WTC11 (cell line): Measurements from ENCODE around the gene KIF26A. TPM values are rescaled to one million over a fixed set of nuclear protein-coding genes. Genes with fewer than 3 reads are reported as not detected.

Experiments
- ATAC-seq: fragments of 200-7000 bp; cut with Tn5 transposase; 2 replicates; pipeline ENCODE4 v1.10.0; 2021; ENCODE audit warnings: mild to moderate bottlenecking, moderate library complexity
- CTCF ChIA-PET: fragments of 300-600 bp; sonication (Branson Sonifier 250); formaldehyde crosslinking; loops from one replicate; lab custom pipeline; 2021; ENCODE audit warnings: antibody characterized with exemption; lab: Charles Lee
- POLR2A ChIA-PET: fragments of 350-600 bp; sonication (Branson Sonifier 250); formaldehyde crosslinking; loops from one replicate; lab custom pipeline; 2021; ENCODE audit warnings: antibody characterized with exemption; lab: Charles Lee
- DNase-seq: peaks from one replicate; pipeline ENCODE4 v3.0.0; 2021; ENCODE audit warnings: low spot score
- H3K27ac Mint-ChIP-seq: 2 replicates; pipeline ENCODE4 v1.8.0; 2021; ENCODE audit warnings: mixed read lengths
- H3K27me3 Mint-ChIP-seq: 2 replicates; pipeline ENCODE4 v1.8.0; 2021; ENCODE audit warnings: low read depth, mild to moderate bottlenecking, moderate library complexity, mixed read lengths
- H3K36me3 Mint-ChIP-seq: 2 replicates; pipeline ENCODE4 v1.8.0; 2021; ENCODE audit warnings: mixed read lengths
- H3K4me1 Mint-ChIP-seq: 2 replicates; pipeline ENCODE4 v1.8.0; 2022; ENCODE audit warnings: mixed read lengths
- H3K4me3 Mint-ChIP-seq: 2 replicates; pipeline ENCODE4 v1.8.0; 2021; ENCODE audit warnings: mild to moderate bottlenecking, moderate library complexity, mixed read lengths
- H3K9me3 Mint-ChIP-seq: 2 replicates; pipeline ENCODE4 v1.8.0; 2021; ENCODE audit warnings: mixed read lengths
- AFF4 ChIP-seq: sonication (generic); formaldehyde crosslinking; IDR thresholded peaks from 2 replicates; pipeline ENCODE4 v1.8.1; 2023; ENCODE audit warnings: mild to moderate bottlenecking, missing genetic modification reagents, borderline replicate concordance
- ATF1 ChIP-seq: sonication (generic); formaldehyde crosslinking; IDR thresholded peaks from 2 replicates; pipeline ENCODE4 v1.8.1; 2023; ENCODE audit warnings: mild to moderate bottlenecking, moderate library complexity, missing genetic modification reagents
- EMX1 ChIP-seq: fragments of 250-450 bp; sonication (Bioruptor Pico); IDR thresholded peaks from 2 replicates; pipeline ENCODE4 v1.8.0; 2021; ENCODE audit warnings: mild to moderate bottlenecking
- ETV6 ChIP-seq: sonication (generic); formaldehyde crosslinking; IDR thresholded peaks from 2 replicates; pipeline ENCODE4 v1.8.1; 2022; ENCODE audit warnings: mild to moderate bottlenecking, missing genetic modification reagents
- FOXJ3 ChIP-seq: sonication (generic); formaldehyde crosslinking; IDR thresholded peaks from 2 replicates; pipeline ENCODE4 v1.9.0; 2021; ENCODE audit warnings: missing genetic modification reagents, mild to moderate bottlenecking, borderline replicate concordance
- FOXP1 ChIP-seq: sonication (generic); formaldehyde crosslinking; IDR thresholded peaks from 2 replicates; pipeline ENCODE4 v1.8.0; 2022; ENCODE audit warnings: missing genetic modification reagents, mild to moderate bottlenecking, moderate library complexity, borderline replicate concordance
- HMGA2 ChIP-seq: fragments of 250-450 bp; sonication (Bioruptor Pico); IDR thresholded peaks from 2 replicates; pipeline ENCODE4 v1.4.0; 2021; ENCODE audit warnings: mild to moderate bottlenecking, moderate library complexity
- JAZF1 ChIP-seq: fragments of 250-450 bp; sonication (Bioruptor Pico); IDR thresholded peaks from 2 replicates; pipeline ENCODE4 v1.9.0; 2021; ENCODE audit warnings: moderate library complexity, mild to moderate bottlenecking, inconsistent platforms
- KAT7 ChIP-seq: sonication (generic); formaldehyde crosslinking; IDR thresholded peaks from 2 replicates; pipeline ENCODE4 v1.8.1; 2023; ENCODE audit warnings: missing genetic modification reagents, mild to moderate bottlenecking, borderline replicate concordance
- MYBL2 ChIP-seq: sonication (generic); formaldehyde crosslinking; IDR thresholded peaks from 2 replicates; pipeline ENCODE4 v1.8.1; 2023; ENCODE audit warnings: mild to moderate bottlenecking, moderate library complexity, missing genetic modification reagents
- NR3C1 ChIP-seq: sonication (generic); formaldehyde crosslinking; conservative IDR thresholded peaks from 2 replicates; pipeline ENCODE4 v1.8.1; 2023; ENCODE audit warnings: low read depth, mild to moderate bottlenecking, missing genetic modification reagents
- OVOL2 ChIP-seq: fragments of 250-450 bp; sonication (Bioruptor Pico); IDR thresholded peaks from 2 replicates; pipeline ENCODE4 v1.9.0; 2021; ENCODE audit warnings: mild to moderate bottlenecking, borderline replicate concordance
- PRDM15 ChIP-seq: sonication (generic); formaldehyde crosslinking; IDR thresholded peaks from 2 replicates; pipeline ENCODE4 v1.8.0; 2022; ENCODE audit warnings: missing genetic modification reagents
- RELA ChIP-seq: sonication (generic); formaldehyde crosslinking; IDR thresholded peaks from 2 replicates; pipeline ENCODE4 v1.8.1; 2022; ENCODE audit warnings: missing genetic modification reagents, mild to moderate bottlenecking, borderline replicate concordance
- TEAD1 ChIP-seq: sonication (generic); formaldehyde crosslinking; IDR thresholded peaks from 2 replicates; pipeline ENCODE4 v1.8.0; 2022; ENCODE audit warnings: mild to moderate bottlenecking, missing genetic modification reagents
- TP53 ChIP-seq: sonication (generic); formaldehyde crosslinking; IDR thresholded peaks from 2 replicates; pipeline ENCODE4 v1.8.1; 2023; ENCODE audit warnings: mild to moderate bottlenecking, missing genetic modification reagents
- ZNF121 ChIP-seq: sonication (generic); formaldehyde crosslinking; IDR thresholded peaks from 2 replicates; pipeline ENCODE4 v1.8.0; 2023; ENCODE audit warnings: missing genetic modification reagents
- ZNF219 ChIP-seq: sonication (generic); formaldehyde crosslinking; IDR thresholded peaks from 2 replicates; pipeline ENCODE4 v1.8.0; 2023; ENCODE audit warnings: missing genetic modification reagents, mild to moderate bottlenecking, borderline replicate concordance
- ZNF263 ChIP-seq: sonication (generic); formaldehyde crosslinking; IDR thresholded peaks from 2 replicates; pipeline ENCODE4 v1.8.1; 2022; ENCODE audit warnings: low read depth, mild to moderate bottlenecking, moderate library complexity, missing genetic modification reagents
- ZSCAN18 ChIP-seq: fragments of 250-450 bp; sonication (Bioruptor Pico); IDR thresholded peaks from 2 replicates; pipeline ENCODE4 v2.1.2; 2022; ENCODE audit warnings: mild to moderate bottlenecking, moderate library complexity
- total RNA-seq: library from RNA; stranded (reverse); gene quantifications from 3 replicates; pipeline ENCODE4 v1.2.3, GENCODE V29; 2021
- TF ChIP-seq, protein P1 (sequence below): fragments of 250-450 bp; sonication (Bioruptor Pico); IDR thresholded peaks from 2 replicates; pipeline ENCODE4 v1.9.0; 2021; ENCODE audit warnings: moderate library complexity, mild to moderate bottlenecking, inconsistent platforms, borderline replicate concordance
- TF ChIP-seq, protein P2 (sequence below): sonication (generic); formaldehyde crosslinking; conservative IDR thresholded peaks from 2 replicates; pipeline ENCODE4 v1.8.1; 2022; ENCODE audit warnings: mild to moderate bottlenecking, missing genetic modification reagents

The KIF26A gene
- total RNA-seq, 1 experiment from 2014 or later = 53.4 TPM

DNA sequence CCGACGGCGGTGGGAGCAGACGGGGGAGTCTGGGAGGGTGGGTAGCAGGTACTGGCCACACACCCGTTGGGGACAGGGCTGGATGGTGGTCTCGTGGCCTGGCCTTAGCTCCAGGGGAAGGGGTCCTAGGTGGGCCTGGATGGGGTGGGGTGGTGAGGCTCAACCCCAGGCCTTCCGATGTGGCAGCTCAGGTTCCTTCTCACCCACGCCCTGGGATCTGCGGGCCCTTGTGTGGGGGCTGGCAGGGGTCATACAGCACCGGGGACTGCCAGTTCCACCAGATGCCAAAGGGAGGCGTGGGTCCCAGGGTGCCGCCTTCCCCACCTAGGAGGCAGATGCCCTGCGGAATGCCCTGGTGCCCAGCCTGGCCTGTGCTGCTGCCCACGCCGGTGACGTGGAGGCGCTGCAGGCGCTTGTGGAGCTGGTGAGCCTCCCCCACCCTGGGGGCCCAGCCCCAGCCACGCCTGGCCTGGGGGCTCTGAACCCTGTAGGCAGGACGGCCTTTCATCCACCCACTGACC lies 31.9 kb upstream of the KIF26A start:
- Mint-ChIP-seq H3K27ac (no peak overlapping the region), H3K4me1 (peaks cover 2% of the 10 kb centered on the region; the same call in 1 of the 2 replicates), H3K27me3 (no peaks in the 10 kb centered on the region), H3K36me3 (no peaks in the 10 kb centered on the region), H3K9me3 (no peaks in the 10 kb centered on the region), H3K4me3 (no peak overlapping the region)
- DNase-seq = peak; percentile 7
- POLR2A ChIA-PET = no interaction called here
- TF ChIP-seq AFF4 (CRISPR knock-in tag) = no peak
- TF ChIP-seq PRDM15 (CRISPR knock-in tag) = no peak
- CTCF ChIA-PET = interaction anchor here (2.2 to 6.5 kb wide), 2 partner anchors 9 to 13 kb away, joined by 7 to 44 read pairs; no protein-coding TSS in a partner anchor
- ATAC-seq = no peak

DNA sequence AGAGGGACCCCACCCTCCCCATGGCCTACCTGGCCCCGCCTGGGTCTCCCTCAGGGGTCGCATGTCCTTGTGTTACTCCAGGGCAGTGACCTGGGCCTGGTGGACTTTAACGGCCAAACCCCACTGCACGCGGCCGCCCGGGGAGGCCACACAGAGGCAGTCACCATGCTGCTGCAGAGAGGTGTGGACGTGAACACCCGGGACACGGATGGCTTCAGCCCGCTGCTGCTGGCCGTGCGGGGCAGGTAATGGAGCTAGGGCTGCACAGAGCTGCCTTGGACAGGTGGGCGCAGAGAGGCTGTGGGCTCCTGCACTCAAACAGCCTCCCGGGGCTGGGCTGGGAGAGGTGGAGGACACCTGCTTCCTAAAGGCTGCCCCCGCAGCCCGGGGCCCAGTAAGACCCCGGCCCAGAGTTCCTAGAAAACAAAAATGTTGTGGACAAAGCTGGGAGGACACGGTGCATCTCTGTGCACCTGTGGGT lies 31.2 kb upstream of the KIF26A start:
- Mint-ChIP-seq H3K27ac (no peak overlapping the region), H3K27me3 (no peaks in the 10 kb centered on the region), H3K9me3 (no peaks in the 10 kb centered on the region), H3K36me3 (no peaks in the 10 kb centered on the region), H3K4me1 (peaks cover 2% of the 10 kb centered on the region; the same call in 1 of the 2 replicates), H3K4me3 (no peak overlapping the region)
- DNase-seq = peak; percentile 10
- CTCF ChIA-PET = interaction anchor here (2.1 to 6.5 kb wide), 3 partner anchors 10 to 13 kb away, joined by 6 to 44 read pairs (median 7); no protein-coding TSS in a partner anchor
- no peak for ATAC-seq
- TF ChIP-seq TEAD1 (CRISPR knock-in tag) = no peak
- TF ChIP-seq ATF1 (CRISPR knock-in tag) = no peak
- TF ChIP-seq HMGA2 (CRISPR knock-in tag) = no peak
- no peak for TF ChIP-seq ETV6
- TF ChIP-seq, protein P1, sequence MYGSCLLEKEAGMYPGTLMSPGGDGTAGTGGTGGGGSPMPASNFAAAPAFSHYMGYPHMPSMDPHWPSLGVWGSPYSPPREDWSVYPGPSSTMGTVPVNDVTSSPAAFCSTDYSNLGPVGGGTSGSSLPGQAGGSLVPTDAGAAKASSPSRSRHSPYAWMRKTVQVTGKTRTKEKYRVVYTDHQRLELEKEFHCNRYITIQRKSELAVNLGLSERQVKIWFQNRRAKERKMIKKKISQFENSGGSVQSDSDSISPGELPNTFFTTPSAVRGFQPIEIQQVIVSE = no peak
- TF ChIP-seq, protein P2, sequence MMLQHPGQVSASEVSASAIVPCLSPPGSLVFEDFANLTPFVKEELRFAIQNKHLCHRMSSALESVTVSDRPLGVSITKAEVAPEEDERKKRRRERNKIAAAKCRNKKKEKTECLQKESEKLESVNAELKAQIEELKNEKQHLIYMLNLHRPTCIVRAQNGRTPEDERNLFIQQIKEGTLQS (CRISPR knock-in tag) = no peak
- TF ChIP-seq ZNF121 (CRISPR knock-in tag) = no peak
- TF ChIP-seq ZSCAN18 = no peak
- TF ChIP-seq JAZF1 (CRISPR knock-in tag) = no peak
- TF ChIP-seq MYBL2 (CRISPR knock-in tag) = no peak
- TF ChIP-seq FOXJ3 (CRISPR knock-in tag) = no peak
- TF ChIP-seq ZNF263 (CRISPR knock-in tag) = no peak
- TF ChIP-seq TP53 (CRISPR knock-in tag) = no peak
- TF ChIP-seq FOXP1 (CRISPR knock-in tag) = no peak
- no peak for TF ChIP-seq NR3C1 (CRISPR knock-in tag)
- no peak for TF ChIP-seq KAT7
- TF ChIP-seq ZNF219 (CRISPR knock-in tag) = no peak
- no peak for TF ChIP-seq RELA (CRISPR knock-in tag)
- TF ChIP-seq EMX1 = no peak
- no peak for TF ChIP-seq OVOL2 (CRISPR knock-in tag)
- TF ChIP-seq, all 79 proteins: peak for 0
- POLR2A ChIA-PET = no interaction called here
